Trophoblast cell (in vitro differentiated cells and primary cell): ENCODE results near the gene FUBP3.

Experiments
- DNase-seq, 2 donors: peaks; one replicate each; pipeline ENCODE4 v3.0.0-alpha.2; 2016
- H2AFZ ChIP-seq: 2 replicates; pipeline ENCODE4 v1.6.1; 2013; ENCODE audit warnings: low read length, moderate library complexity, mild to moderate bottlenecking; ENCODE audit not compliant: insufficient read depth, poor library complexity
- H2AK5ac ChIP-seq: 2 replicates; pipeline ENCODE4 v1.6.1; 2013; ENCODE audit warnings: mild to moderate bottlenecking, low read length
- H2BK120ac ChIP-seq: 2 replicates; pipeline ENCODE4 v1.6.1; 2013; ENCODE audit warnings: low read length, mild to moderate bottlenecking, moderate library complexity; ENCODE audit not compliant: insufficient read depth, poor library complexity
- H2BK12ac ChIP-seq: 2 replicates; pipeline ENCODE4 v1.6.1; 2013; ENCODE audit warnings: mild to moderate bottlenecking, low read length, moderate library complexity
- H2BK5ac ChIP-seq: 2 replicates; pipeline ENCODE4 v1.6.1; 2013; ENCODE audit warnings: low read length, low read depth, moderate library complexity, mild to moderate bottlenecking; ENCODE audit not compliant: poor library complexity
- H3K14ac ChIP-seq: 2 replicates; pipeline ENCODE4 v1.6.1; 2013; ENCODE audit warnings: mild to moderate bottlenecking, low read length
- H3K18ac ChIP-seq: 2 replicates; pipeline ENCODE4 v1.6.1; 2013; ENCODE audit warnings: mild to moderate bottlenecking, low read length
- H3K23ac ChIP-seq: 2 replicates; pipeline ENCODE4 v1.6.1; 2013; ENCODE audit warnings: low read length
- H3K27ac ChIP-seq: 2 replicates; pipeline ENCODE4 v1.5.1; 2013; ENCODE audit warnings: low read depth, mild to moderate bottlenecking, inconsistent platforms, low read length, moderate library complexity
- H3K27me3 ChIP-seq: 2 replicates; pipeline ENCODE4 v1.6.1; 2013; ENCODE audit warnings: inconsistent platforms, mild to moderate bottlenecking, low read length, moderate library complexity; ENCODE audit not compliant: insufficient read depth
- H3K36me3 ChIP-seq, 2 experiments: 1 replicate in 1 of 2; 2 replicates in 1 of 2; pipeline ENCODE4 v1.6.1; 2013; ENCODE audit warnings: low read length in 2 of 2, mild to moderate bottlenecking in 2 of 2, moderate library complexity in 1 of 2; ENCODE audit not compliant: insufficient read depth in 2 of 2, control insufficient read depth in 1 of 2
- H3K4ac ChIP-seq: 2 replicates; pipeline ENCODE4 v1.6.1; 2013; ENCODE audit warnings: low read depth, mild to moderate bottlenecking, low read length, moderate library complexity
- H3K4me1 ChIP-seq, 2 experiments: 1 replicate in 1 of 2; 2 replicates in 1 of 2; pipeline ENCODE4 v1.6.1; 2013; ENCODE audit warnings: low read length in 2 of 2, mild to moderate bottlenecking in 2 of 2, moderate library complexity in 1 of 2; ENCODE audit not compliant: insufficient read depth in 2 of 2, control insufficient read depth in 1 of 2
- H3K4me2 ChIP-seq: 2 replicates; pipeline ENCODE4 v1.6.1; 2013; ENCODE audit warnings: inconsistent platforms, mild to moderate bottlenecking, low read length, moderate library complexity
- H3K4me3 ChIP-seq: 2 replicates; pipeline ENCODE4 v1.5.1; 2013; ENCODE audit warnings: mild to moderate bottlenecking, low read depth, low read length, inconsistent platforms
- H3K79me1 ChIP-seq: one replicate; pipeline ENCODE4 v1.6.1; 2013; ENCODE audit warnings: low read length
- H3K79me2 ChIP-seq: 2 replicates; pipeline ENCODE4 v1.6.1; 2013; ENCODE audit warnings: low read length, mild to moderate bottlenecking; ENCODE audit not compliant: control insufficient read depth, insufficient read depth, poor library complexity
- H3K9ac ChIP-seq: 2 replicates; pipeline ENCODE4 v1.6.1; 2013; ENCODE audit warnings: mild to moderate bottlenecking, low read length
- H3K9me3 ChIP-seq: 2 replicates; pipeline ENCODE4 v1.6.1; 2013; ENCODE audit warnings: low read depth, mild to moderate bottlenecking, control low read depth, inconsistent platforms, low read length; ENCODE audit not compliant: insufficient read depth
- H4K12ac ChIP-seq: 2 replicates; pipeline ENCODE4 v1.6.1; 2013; ENCODE audit warnings: low read depth, mild to moderate bottlenecking, low read length, moderate library complexity
- H4K8ac ChIP-seq: 2 replicates; pipeline ENCODE4 v1.6.1; 2013; ENCODE audit warnings: low read depth, mild to moderate bottlenecking, low read length, moderate library complexity
- H4K91ac ChIP-seq: one replicate; pipeline ENCODE4 v1.6.1; 2013; ENCODE audit warnings: low read depth, mild to moderate bottlenecking, low read length, moderate library complexity
- WGBS: extraction: QIAGEN DNeasy Blood & Tissue Kit; methylation state at CpG from one replicate; pipeline ENCODE4 v1.1.7; 2013; ENCODE audit warnings: missing lambda C conversion rate; ENCODE audit not compliant: insufficient read length, insufficient coverage; ENCODE audit errors: extremely low coverage; 5-methylcytosine and 5-hydroxymethylcytosine counted together

The FUBP3 gene

DNA sequence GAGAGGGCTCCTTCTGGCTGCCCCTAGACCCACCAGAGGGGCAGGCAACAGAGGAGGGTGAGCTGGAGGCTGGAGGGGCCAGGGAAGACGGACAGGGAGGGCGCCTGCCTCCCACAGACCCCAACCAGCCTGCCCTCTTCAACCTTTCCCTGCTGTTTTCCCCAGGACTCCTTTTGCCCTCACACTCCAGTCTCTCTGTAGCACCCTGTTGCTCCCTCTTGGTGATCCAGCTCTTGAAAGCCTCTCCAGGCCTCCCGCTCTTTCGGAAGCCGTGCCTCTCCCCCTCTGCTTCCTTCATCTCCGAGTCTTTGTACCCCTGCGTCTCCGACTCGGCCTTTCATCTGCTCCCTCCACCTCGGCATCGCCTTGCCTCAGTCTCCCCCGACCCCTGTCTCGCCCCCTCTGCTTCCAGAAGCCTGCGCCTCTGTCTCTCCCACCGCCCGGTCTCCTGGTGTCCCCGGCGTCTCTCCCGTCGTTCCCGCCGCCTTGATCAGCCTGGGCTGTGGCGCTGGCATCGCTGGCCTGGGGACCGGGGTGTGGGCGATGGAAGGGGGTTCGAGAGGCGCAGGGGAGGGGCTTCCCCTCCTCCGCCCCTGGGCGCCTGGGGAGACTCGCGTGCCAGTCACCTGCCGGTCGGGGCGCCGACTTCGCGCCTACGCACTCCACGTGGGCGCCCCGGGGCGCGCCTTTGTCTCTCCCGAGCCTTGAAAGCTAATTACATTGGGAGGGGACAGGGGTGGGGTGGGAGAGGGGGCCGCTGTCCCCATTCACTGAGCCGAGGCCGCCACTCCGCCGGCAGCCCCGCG lies 79.7 kb downstream of the FUBP3 start:
- Histone ChIP-seq H3K36me3 (no peaks in the 10 kb centered on the region), H2BK120ac (no peak overlapping the region), H3K4me1 (peaks cover 0 to 6% of the 10 kb centered on the region in 2 experiments), H3K4ac (no peak overlapping the region), H2BK5ac (no peak overlapping the region), H4K12ac (no peak overlapping the region), H3K79me2 (no peaks in the 10 kb centered on the region), H2AFZ (no peak overlapping the region), H4K8ac (no peak overlapping the region), H3K4me2 (no peak overlapping the region), H3K79me1 (no peaks in the 10 kb centered on the region), H3K27ac (no peak overlapping the region), H3K23ac (no peak overlapping the region), H2AK5ac (no peak overlapping the region), H2BK12ac (no peak overlapping the region), H3K27me3 (peaks cover 65% of the 10 kb centered on the region), H3K18ac (no peak overlapping the region), H3K14ac (no peak overlapping the region), H3K4me3 (no peak overlapping the region), H3K9ac (no peak overlapping the region), H3K9me3 (peaks cover 25% of the 10 kb centered on the region), H4K91ac (no peak overlapping the region)
- no CpG with 5 or more reads among the region's 52 CpGs for WGBS
- DNase-seq: no peak

GRCh38 chr9:130659699-130660248 lies 80.4 kb downstream of the FUBP3 start:
- no peak overlapping the region for H3K27ac ChIP-seq
- no peak overlapping the region for H2BK12ac ChIP-seq
- H2AK5ac ChIP-seq: no peak overlapping the region
- DNase-seq: no peak
- no peak overlapping the region for H3K18ac ChIP-seq
- H3K36me3 ChIP-seq: no peaks in the 10 kb centered on the region
- H3K14ac ChIP-seq: no peak overlapping the region
- H3K23ac ChIP-seq: no peak overlapping the region
- no peaks in the 10 kb centered on the region for H3K79me1 ChIP-seq
- no peak overlapping the region for H2BK5ac ChIP-seq
- peaks cover 25% of the 10 kb centered on the region for H3K9me3 ChIP-seq
- no peak overlapping the region for H2AFZ ChIP-seq
- no peak overlapping the region for H4K8ac ChIP-seq
- no peaks in the 10 kb centered on the region for H3K79me2 ChIP-seq
- no peak overlapping the region for H3K4ac ChIP-seq
- H4K12ac ChIP-seq: no peak overlapping the region
- no peak overlapping the region for H3K4me3 ChIP-seq
- H2BK120ac ChIP-seq: no peak overlapping the region
- peaks cover 0 to 6% of the 10 kb centered on the region in 2 experiments for H3K4me1 ChIP-seq
- H3K4me2 ChIP-seq: no peak overlapping the region
- no CpG with 5 or more reads among the region's 58 CpGs for WGBS
- H3K9ac ChIP-seq: no peak overlapping the region
- H3K27me3 ChIP-seq: peaks cover 72% of the 10 kb centered on the region
- no peak overlapping the region for H4K91ac ChIP-seq

DNA sequence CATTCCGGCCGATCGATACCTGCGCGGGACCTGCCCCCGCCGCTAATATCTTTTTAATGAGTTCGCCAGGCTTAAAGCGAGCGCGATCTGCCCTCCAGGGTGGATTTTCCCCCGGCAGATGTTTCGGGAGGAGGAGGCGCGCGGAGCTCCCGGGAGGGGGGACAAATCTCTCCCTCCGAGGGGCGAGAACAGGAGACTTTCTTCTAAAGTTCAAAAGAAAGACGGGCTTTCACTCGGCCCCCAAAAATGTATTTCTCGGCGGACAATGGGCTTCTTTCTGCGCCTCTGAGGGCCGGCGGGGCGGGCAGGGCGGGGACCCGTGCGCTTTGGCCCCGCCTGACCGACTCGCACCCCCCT lies 80.9 kb downstream of the FUBP3 start:
- H3K4me2 ChIP-seq: peak overlapping the region; percentile 37
- no peak overlapping the region for H4K8ac ChIP-seq
- H3K9me3 ChIP-seq: peaks cover 25% of the 10 kb centered on the region
- no peaks in the 10 kb centered on the region for H3K79me1 ChIP-seq
- H3K9ac ChIP-seq: no peak overlapping the region
- no peak overlapping the region for H2BK5ac ChIP-seq
- no peak overlapping the region for H2AK5ac ChIP-seq
- H2BK12ac ChIP-seq: no peak overlapping the region
- no peak overlapping the region for H2BK120ac ChIP-seq
- no peak for DNase-seq
- H4K91ac ChIP-seq: no peak overlapping the region
- no peak overlapping the region for H3K23ac ChIP-seq
- no peak overlapping the region for H3K27ac ChIP-seq
- no peak overlapping the region for H3K18ac ChIP-seq
- H4K12ac ChIP-seq: no peak overlapping the region
- H3K4ac ChIP-seq: no peak overlapping the region
- WGBS: no CpG with 5 or more reads among the region's 33 CpGs
- no peaks in the 10 kb centered on the region for H3K36me3 ChIP-seq
- no peak overlapping the region for H3K14ac ChIP-seq
- peaks cover 76% of the 10 kb centered on the region for H3K27me3 ChIP-seq
- H3K79me2 ChIP-seq: no peaks in the 10 kb centered on the region
- H3K4me1 ChIP-seq: peaks cover 0 to 6% of the 10 kb centered on the region in 2 experiments
- no peak overlapping the region for H2AFZ ChIP-seq
- H3K4me3 ChIP-seq: no peak overlapping the region

GRCh38 chr9:130660683-130661450 lies 81.5 kb downstream of the FUBP3 start:
- Histone ChIP-seq H3K9ac (no peak overlapping the region), H3K4ac (no peak overlapping the region), H3K27ac (no peak overlapping the region), H3K79me1 (no peaks in the 10 kb centered on the region), H3K9me3 (peaks cover 23% of the 10 kb centered on the region), H3K23ac (no peak overlapping the region), H2BK12ac (no peak overlapping the region), H2AFZ (no peak overlapping the region), H3K36me3 (no peaks in the 10 kb centered on the region), H3K79me2 (no peaks in the 10 kb centered on the region), H4K91ac (no peak overlapping the region), H3K27me3 (peaks cover 81% of the 10 kb centered on the region), H4K12ac (no peak overlapping the region), H2AK5ac (no peak overlapping the region), H3K4me3 (no peak overlapping the region), H3K4me1 (peaks cover 0 to 6% of the 10 kb centered on the region in 2 experiments), H3K4me2 (peak overlapping the region; percentile 37), H2BK120ac (no peak overlapping the region), H3K18ac (no peak overlapping the region), H2BK5ac (no peak overlapping the region), H4K8ac (no peak overlapping the region), H3K14ac (no peak overlapping the region)
- peak in 1 of 2 donors; percentile 4 for DNase-seq
- no CpG with 5 or more reads among the region's 82 CpGs for WGBS
